Suprapubic skin (tissue), 3 donors: ENCODE measurements around the gene DFFA.

Experiments used
- CTCF ChIP-seq, 2 donors: fragments of 200-600 bp in 1 of 2; fragments of 450-650 bp in 1 of 2; sonication (generic) in 1 of 2; IDR thresholded peaks; one replicate each; pipeline ENCODE4 v1.5.1; 2016 to 2019; ENCODE audit warnings: antibody characterized with exemption in 2 of 2, mild to moderate bottlenecking in 1 of 2, moderate library complexity in 1 of 2
- EP300 ChIP-seq: sonication (generic); formaldehyde crosslinking; IDR thresholded peaks from one replicate; pipeline ENCODE4 v1.6.1; 2017; ENCODE audit warnings: antibody characterized with exemption
- POLR2A ChIP-seq, 2 donors: fragments of 450-650 bp; IDR thresholded peaks; one replicate each; pipeline ENCODE4 v1.6.1; 2017; ENCODE audit warnings: antibody characterized with exemption in 2 of 2, mild to moderate bottlenecking in 2 of 2, moderate library complexity in 2 of 2

GRCh38 chr1:10433790-10434189 is 38.5 kb downstream of the DFFA start:
- no peak for TF ChIP-seq EP300
- TF ChIP-seq CTCF (IDR thresholded peaks at IDR 0.05): no peak
- TF ChIP-seq POLR2A (IDR thresholded peaks at IDR 0.05): no peak
